ENCODE measurements around the gene PKLR.

Gene PKLR

DNA sequence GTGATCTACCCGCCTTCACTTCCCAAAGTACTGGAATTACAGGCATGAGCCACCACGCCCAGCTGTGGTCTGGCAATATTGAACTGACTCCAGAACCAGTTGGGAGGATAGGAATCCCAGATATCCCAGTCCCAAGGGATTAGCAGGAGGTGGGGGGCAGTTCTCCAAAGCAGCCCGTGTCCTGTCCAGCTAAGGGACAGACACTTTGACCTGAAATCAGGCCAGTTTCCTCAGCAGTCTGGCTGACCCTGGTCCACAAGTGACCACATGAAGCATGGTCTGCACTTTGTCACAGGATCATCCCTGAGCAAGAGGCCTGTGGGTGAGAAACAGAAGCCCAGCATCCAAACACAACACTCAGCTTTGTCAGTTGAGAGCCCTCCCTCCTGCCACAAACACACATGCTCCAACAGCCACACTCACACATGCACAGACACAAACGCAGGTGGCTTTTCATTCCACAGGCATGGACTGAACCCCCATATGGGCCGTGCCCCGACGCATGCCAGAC lies 4.7 kb upstream of the PKLR start:
- no peak for DNase-seq (ENCODE audit: low read depth)
- H3K4me3 ChIP-seq (ENCODE audit: low read length) = no peak overlapping the region
- TF ChIP-seq, protein P1, sequence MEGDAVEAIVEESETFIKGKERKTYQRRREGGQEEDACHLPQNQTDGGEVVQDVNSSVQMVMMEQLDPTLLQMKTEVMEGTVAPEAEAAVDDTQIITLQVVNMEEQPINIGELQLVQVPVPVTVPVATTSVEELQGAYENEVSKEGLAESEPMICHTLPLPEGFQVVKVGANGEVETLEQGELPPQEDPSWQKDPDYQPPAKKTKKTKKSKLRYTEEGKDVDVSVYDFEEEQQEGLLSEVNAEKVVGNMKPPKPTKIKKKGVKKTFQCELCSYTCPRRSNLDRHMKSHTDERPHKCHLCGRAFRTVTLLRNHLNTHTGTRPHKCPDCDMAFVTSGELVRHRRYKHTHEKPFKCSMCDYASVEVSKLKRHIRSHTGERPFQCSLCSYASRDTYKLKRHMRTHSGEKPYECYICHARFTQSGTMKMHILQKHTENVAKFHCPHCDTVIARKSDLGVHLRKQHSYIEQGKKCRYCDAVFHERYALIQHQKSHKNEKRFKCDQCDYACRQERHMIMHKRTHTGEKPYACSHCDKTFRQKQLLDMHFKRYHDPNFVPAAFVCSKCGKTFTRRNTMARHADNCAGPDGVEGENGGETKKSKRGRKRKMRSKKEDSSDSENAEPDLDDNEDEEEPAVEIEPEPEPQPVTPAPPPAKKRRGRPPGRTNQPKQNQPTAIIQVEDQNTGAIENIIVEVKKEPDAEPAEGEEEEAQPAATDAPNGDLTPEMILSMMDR (IDR thresholded peaks at IDR 0.05; ENCODE audit: insufficient read depth, low read depth, low read length, missing control alignments) = no peak

DNA sequence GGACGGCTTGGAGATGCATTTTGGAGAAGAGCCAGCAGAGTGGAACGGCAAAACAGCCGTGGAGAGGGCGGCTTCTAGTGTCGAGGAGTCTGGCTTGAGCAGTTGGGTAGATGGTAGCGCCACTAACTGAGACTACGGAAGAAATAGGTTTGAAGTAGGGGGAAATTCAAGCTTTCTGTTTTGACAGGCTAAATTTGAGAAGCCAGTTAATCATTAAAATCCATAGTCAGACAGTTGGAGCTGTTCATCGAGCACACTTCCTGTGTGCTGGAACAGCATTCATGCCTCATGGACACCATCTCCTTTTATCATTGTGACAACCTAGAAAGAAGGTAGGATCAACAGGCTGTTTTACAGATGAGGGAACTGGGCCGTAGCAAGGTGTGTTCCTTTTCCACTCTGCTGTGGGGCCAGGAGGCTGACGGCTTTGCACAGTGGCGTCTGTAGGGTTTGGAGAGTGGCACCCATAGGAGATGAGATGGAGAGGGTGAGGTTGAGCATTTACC lies 3.4 kb upstream of the PKLR start:
- TF ChIP-seq, protein P1 (IDR thresholded peaks at IDR 0.05; ENCODE audit: insufficient read depth, low read depth, low read length, missing control alignments) = no peak
- no peak for DNase-seq (ENCODE audit: low read depth)
- no peak overlapping the region for H3K4me3 ChIP-seq (ENCODE audit: low read length)

DNA sequence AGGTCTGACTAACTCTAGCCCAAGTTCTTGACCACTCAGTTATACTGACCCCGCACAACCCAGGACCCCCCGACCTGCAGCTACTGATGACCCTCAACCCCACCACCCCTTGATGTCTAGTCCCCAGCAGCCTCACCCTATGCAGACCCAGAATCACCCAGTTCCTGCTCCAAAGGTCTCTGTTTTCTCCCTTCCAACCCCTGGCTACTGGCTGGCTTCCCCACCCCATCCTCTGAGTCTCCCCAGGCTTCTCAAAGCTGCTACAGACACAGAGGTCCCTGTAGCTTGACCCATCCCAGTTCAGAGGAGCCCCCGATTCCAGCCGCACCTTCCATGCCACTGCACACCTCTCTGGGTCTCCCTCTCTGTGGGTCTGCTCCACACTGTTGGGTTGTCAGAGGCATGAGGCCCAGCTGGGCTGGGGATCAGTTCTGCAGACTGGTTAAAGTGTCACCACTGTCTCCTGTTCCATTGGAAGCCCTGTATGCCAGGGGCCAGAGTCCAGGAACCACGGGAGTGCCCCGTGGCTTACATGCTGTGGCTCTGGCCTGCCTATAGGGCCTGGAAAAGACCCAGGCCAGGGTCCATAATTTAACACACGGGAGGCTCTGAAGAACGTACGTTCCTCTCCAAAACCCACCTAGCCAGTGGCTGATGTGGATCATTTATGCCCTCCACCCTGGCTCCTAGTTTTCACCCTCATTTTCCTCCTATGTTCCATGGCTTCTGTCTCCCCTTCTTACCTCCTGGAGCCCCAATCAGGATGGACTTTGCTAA lies 497 bp downstream of the PKLR start:
- H3K4me3 ChIP-seq (ENCODE audit: low read length) = no peak overlapping the region
- TF ChIP-seq, protein P1 (IDR thresholded peaks at IDR 0.05; ENCODE audit: insufficient read depth, low read depth, low read length, missing control alignments) = no peak

DNA sequence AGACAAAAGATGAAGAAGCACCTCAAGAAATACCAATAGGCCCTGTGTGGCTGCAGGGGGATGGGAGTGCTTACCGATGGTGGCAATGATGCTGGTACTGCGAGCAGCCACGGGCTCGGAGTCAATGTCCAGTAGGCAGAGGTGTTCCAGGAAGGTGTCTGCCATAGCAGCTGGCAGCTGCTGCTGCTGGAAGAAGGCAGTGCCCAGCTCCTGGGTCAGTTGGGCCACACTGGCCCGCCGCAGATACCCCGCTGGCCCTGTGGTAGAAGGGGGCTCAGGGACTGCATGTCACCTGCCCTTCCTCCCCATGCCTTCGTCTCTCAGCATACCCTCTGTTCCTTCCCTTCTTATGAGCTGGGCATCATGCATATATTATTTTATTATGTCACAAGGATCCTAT lies 1.2 kb downstream of the PKLR start:
- no peak overlapping the region for H3K4me3 ChIP-seq (ENCODE audit: low read length)
- no peak for DNase-seq (ENCODE audit: low read depth)
- TF ChIP-seq, protein P1 (IDR thresholded peaks at IDR 0.05; ENCODE audit: insufficient read depth, low read depth, low read length, missing control alignments) = no peak

More for the DNA sequence above, 497 bp downstream of the PKLR start:
- DNase-seq (ENCODE audit: low read depth) = no peak

DNA sequence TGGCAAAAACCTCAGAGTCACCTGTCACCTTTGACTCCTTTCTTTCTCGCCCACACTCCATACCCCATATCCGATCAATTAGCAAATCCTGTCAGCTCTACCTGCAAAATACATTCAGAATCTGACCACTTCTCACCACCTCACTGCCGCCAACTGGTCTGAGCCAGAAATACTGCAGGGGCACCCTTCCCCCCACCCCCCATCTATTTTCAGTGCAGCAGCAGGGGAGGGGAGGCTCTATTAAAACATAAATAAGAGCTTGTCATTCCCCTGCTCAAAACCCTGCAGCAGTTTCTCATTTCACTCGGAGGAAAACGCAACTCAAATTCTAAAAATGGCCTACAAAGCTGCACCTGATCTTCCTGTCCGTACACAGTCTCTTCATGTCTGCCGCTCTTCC lies 3.9 kb downstream of the PKLR start:
- no peak overlapping the region for H3K4me3 ChIP-seq (ENCODE audit: low read length)
- DNase-seq (ENCODE audit: low read depth) = no peak
- TF ChIP-seq, protein P1 (IDR thresholded peaks at IDR 0.05; ENCODE audit: insufficient read depth, low read depth, low read length, missing control alignments) = no peak

DNA sequence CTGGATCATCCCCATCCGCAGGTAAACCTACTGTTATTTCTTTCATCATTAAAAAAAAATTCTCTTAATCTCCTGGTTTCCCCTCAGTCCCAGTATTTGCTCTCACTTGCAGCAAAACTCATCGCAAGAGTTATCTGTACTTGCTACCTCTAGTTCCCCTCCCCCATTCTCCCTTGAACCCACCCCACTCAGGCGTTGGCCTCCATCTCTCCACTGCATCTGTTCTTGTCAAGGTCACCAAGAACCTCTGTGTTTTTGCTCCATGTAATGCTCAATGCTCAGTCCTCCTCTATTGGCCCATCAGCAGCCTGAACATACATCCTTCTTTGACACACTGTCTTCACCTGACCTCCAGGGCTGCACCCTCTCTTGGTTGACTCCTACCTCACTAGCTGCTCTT lies 4.6 kb downstream of the PKLR start:
- TF ChIP-seq, protein P1 (IDR thresholded peaks at IDR 0.05; ENCODE audit: insufficient read depth, low read depth, low read length, missing control alignments) = no peak
- no peak for DNase-seq (ENCODE audit: low read depth)
- no peak overlapping the region for H3K4me3 ChIP-seq (ENCODE audit: low read length)

DNA sequence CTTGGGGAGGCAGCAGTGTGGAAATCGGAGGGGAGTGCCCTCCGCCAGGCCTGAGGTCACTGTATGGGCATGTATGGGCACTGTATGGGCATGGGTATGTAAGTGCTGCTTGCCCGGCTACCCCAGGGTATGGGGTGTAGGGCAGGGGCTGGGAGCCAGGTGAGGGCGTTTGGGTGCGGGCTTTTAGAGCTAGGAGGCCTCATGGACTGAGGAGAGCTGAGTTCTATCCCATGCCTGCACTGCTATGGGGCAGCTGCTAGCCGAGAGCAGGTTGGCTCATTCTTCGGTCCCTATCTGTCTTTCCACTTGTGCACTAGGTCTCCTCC lies 5.3 kb downstream of the PKLR start:
- no peak overlapping the region for H3K4me3 ChIP-seq (ENCODE audit: low read length)
- TF ChIP-seq, protein P1 (IDR thresholded peaks at IDR 0.05; ENCODE audit: insufficient read depth, low read depth, low read length, missing control alignments) = no peak
- DNase-seq (ENCODE audit: low read depth) = no peak

All from epithelial cell of esophagus (primary cell).